HG03045 (cell line): ENCODE results near the gene GABRD.
"Not testable (repeated sequence)": the region's sequence is repeated elsewhere in the genome, so short reads cannot be mapped to it uniquely, and the experiment has no call there.

Experiments
- ATAC-seq: cut with Tn5 transposase; IDR thresholded peaks from one replicate; pipeline ENCODE4 v1.9.1; 2021; ENCODE audit warnings: mild to moderate bottlenecking, moderate library complexity; ENCODE audit not compliant: unreplicated experiment

The GABRD gene

DNA sequence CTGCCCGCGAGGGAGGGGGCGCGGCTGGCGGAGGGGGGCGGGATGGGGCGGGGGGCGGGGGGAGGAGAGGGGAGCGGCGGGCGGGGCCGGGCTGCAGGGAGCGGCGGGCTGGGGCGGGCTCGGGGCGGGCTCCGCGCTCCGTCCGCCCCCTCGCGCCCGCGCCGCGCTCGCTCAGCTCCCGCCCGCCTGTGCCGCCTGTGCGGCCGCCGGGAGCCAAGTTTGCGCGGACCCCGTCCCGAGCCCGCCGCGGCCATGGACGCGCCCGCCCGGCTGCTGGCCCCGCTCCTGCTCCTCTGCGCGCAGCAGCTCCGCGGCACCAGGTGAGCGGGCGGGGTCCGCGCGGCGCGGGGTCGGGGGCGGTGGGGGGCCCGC lies at the start of gene GABRD:
GABRD (plus strand) TSS at position 174 of the 372 bp plus-strand sequence; CDS start at position 253, 79 bp downstream.
- ATAC-seq = no peak

GRCh38 chr1:1969505-1969900 lies 49.6 kb upstream of the GABRD start:
- ATAC-seq = no peak

DNA sequence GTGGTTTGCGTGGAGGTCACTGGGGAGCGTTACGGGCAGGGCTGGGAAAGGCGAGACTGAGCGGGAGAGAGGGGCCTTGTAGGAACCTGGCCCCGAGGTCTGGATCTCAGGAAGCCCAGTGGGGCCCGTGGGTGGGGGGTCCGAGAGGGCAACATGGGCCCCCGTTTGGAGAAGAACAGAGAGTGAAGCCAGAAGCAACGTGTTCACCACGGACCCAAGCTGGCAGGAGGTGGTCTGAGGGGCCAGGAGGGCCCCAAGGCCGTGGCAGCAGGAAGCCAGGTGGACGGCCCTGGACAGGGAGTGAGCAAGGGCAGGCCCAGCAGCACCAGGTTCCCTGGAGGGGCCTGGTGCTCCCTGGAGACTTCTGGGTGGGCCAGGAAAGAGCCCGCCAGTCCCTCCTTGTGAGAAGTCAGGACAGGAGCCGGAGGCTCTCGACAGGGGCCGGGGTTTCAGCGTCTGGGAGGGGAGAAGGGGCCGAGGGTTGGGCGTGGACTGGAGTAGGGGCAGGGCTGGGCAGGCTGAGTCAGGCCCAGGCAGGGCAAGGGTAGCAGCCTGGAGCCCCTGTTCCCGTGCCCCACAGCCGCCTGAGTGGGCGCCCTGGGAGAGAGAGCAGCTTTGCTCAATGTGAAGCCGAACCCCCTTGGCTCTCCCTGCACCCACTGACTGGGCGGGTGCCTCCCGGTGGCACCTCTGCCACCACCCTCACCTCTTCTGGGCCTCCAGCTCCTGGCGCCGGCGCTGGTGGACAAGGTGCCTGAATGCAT lies 49.0 kb upstream of the GABRD start:
- no peak for ATAC-seq

GRCh38 chr1:1971017-1971416 lies 48.1 kb upstream of the GABRD start:
- ATAC-seq = no peak

DNA sequence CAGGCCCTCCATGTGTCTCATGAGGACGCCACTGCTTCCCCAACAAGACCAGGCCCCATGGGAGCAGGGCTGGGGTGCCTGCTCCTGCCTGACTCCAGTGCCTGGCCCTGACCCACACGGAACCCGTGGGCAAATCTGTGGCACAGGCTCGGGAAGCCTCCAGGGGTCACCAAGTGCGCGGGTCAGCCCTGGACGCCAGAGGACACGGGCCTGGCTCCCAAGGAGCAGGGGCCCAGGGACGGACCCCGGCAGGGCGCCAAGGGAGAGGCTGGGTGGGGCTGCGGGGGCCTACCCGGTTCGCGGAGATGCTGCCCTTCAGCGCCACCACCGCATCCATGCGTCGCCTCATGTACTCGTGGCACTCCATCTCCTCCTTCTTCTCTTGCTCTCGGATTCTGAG lies 47.5 kb upstream of the GABRD start:
- no peak for ATAC-seq

- no peak for ATAC-seq
Measured at GRCh38 chr1:1972976-1973715, 46.0 kb upstream of the GABRD start.

GRCh38 chr1:1973716-1974642 lies 45.2 kb upstream of the GABRD start:
- no peak for ATAC-seq

DNA sequence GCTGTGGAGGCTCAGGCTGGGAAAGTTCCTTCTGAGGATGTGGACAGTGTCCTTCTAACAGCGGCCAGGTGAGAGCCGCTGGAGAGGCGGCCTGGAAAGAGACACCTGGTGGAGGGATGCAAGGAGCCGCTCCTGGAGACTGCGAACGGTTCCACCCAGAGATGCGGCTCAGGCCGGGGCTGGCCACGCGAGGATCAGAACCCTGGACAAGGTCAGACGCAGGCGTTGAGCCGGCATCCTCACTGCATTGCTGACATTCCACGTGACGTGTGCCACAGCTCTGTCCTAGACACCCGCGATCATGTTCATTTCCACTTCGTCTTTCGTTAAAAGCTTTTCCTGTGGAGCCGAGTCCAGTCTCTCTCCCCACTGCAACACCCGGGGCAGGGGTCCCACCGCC lies 44.3 kb upstream of the GABRD start:
- ATAC-seq = no peak

DNA sequence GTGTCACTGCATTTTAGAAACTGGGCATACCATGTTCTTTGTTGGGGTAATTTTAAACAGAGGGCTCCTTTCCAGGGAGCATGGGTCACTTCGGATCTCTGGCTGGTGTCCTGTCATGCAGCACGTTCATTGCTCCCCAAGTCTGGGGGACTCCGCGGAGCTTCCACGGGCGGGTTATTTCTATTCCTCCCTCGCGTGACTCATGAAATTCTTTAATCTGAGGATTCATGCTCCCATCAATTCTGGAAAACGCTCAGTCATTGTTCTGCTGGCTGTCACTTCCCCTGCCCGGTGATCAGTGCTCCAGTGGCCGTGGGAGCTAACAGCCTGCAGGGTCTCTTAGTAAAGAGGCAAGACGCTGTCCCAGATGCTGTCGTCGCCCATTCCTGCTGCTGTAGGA lies 43.6 kb upstream of the GABRD start:
- ATAC-seq = no peak

- ATAC-seq = no peak
Measured at GRCh38 chr1:1976031-1976430, 43.1 kb upstream of the GABRD start.

DNA sequence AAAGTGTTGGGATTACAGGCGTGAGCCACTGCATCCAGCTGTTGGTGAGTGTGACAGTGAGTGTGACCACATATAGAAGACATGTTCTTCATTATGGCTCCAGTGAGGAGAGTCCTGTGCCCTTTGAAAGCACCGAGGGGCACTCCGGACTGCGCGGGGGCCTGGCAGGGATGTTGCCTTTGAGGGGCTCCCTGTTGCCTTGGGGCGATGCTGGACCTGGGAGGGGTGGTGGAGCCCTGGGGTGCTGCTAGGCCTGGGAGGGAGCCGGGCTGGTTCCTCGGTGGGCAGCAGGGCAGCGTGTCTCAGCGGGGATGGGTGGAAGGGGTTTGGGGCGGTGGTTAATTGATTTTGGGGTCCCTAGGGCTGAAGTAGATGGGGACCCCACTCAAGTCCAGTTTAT lies 41.0 kb upstream of the GABRD start:
- no peak for ATAC-seq

- not testable (repeated sequence) for ATAC-seq
Measured at GRCh38 chr1:1978690-1979481, 40.3 kb upstream of the GABRD start.

DNA sequence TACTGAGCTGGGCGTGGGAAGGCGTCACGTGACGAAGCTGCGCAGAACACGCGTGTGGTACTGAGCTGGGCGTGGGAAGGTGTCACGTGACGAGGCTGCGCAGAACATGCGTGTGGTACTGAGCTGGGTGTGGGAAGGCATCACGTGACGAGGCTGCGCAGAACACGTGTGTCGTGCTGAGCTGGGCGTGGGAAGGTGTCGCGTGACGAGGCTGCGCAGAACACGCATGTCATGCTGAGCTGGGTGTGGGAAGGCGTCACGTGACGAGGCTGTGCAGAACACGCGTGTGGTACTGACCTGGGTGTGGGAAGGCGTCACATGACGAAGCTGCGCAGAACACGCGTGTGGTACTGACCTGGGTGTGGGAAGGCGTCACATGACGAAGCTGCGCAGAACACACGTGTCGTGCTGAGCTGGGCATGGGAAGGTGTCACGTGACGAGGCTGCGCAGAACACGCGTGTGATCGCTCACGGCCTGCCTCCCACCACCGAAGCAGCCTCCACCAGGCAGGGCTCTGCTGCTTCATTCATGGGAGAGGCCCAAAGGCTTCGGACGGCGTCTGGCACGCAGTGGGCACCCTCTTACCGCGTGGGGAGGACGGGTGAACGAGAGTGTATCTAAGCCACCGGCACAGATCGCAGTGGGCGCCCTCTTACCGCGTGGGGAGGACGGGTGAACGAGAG lies 39.5 kb upstream of the GABRD start:
- ATAC-seq = no peak

DNA sequence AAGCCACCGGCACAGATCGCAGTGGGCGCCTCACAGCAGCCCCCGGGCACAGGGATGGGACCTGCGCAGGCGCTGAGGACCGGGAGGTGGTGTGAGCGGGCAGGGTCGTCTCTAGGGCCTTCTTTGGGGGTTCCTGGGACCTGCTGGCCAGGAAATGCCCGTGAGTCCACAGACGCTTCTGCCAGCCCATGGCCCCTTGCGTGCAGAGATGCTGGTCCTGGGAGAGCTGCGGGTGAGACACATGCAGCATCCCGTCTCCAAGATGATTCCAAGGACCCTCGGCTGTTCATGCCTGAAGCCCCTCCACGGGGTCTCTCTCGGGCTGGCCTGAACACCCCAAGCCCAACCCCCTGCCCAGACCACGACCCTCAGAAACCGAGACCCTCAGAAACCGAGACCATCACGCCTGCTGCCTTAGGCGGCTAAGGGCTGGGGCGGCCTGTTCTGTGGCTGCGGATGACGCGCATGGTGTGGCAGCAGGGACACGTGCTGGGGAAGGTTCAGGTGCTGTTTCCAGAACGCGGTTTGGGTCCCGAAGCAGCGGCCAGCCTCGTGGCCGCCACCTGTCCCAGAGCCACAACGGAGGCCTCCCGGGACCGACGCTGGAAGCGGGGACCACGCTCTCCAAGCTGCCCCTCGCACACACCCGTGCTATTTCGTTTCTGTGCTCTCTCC lies 38.5 kb upstream of the GABRD start:
- no peak for ATAC-seq

DNA sequence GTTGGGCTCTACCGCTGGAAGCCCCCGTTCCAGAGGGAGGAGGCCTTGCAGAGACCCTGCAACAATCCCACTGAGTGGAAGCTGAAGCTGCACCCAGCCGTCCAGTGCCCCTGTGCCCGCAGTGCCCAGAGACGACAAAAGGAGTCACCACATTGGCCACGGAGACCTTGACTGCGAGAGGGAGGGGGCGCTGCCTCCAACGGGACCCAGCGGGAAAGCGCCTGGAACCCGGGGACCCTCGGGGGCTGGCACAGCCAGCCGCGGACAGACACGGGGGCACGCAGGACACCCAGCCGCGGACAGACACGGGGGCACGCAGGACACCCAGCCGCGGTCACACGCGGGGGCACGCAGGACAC lies 38.0 kb upstream of the GABRD start:
- no peak for ATAC-seq

DNA sequence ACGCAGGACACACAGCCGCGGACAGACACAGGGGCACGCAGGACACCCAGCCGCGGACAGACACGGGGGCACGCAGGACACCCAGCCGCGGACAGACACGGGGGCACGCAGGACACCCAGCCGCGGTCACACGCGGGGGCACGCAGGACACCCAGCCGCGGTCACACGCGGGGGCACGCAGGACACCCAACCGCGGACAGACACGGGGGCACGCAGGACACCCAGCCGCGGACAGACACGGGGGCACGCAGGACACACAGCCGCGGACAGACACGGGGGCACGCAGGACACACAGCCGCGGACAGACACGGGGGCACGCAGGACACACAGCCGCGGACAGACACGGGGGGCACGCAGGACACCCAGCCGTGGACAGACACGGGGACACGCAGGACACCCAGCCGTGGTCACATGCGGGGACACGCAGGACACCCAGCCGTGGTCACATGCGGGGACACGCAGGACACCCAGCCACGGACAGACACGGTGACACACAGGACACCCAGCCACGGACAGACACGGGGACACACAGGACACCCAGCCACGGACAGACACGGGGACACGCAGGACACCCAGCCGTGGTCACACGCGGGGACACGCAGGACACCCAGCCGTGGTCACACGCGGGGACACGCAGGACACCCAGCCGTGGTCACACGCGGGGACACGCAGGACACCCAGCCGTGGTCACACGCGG lies 37.4 kb upstream of the GABRD start:
- not testable (repeated sequence) for ATAC-seq

DNA sequence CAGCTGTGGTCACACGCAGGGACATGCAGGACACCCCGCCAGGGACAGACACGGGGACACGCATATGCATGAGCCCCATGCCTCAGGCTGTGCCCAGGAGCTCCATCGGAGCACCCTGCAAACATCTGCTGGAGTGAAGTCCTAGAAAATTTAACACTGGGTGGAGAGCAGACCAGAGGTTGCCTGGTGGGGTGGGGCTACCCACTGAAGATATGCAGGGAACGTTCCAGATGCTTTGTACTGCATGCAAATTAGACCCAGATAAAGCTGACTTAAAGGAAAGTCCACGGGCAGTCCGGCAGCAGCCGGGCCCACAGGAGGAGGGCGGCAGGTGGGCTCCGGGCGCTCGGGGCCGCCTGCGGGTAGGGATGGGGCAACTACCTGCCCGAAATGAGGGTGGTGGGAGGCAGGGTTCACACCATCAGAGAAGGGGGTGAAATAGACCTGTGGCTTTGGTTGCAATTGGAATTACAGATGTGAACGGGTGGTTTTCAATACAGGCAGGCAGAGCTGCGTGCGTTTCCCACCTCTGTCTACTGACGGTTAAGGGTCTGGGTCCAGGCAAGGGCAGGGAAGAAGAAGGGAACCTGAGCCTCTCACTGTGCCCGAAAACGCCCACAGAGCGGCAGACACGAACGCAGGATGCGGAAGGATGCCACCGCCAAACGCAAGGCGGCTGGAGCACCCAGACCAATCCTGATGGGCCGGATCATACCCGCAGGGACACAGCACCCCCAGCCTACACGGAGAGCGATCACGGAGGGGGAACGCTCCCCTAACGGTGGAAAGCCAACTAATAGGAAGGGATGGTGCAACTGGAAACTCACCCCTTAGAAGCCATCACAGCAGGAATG lies 36.5 kb upstream of the GABRD start:
- no peak for ATAC-seq

- no peak for ATAC-seq
Measured at GRCh38 chr1:1984560-1985070, 34.5 kb upstream of the GABRD start.
